Neuron (in vitro differentiated cells): ENCODE results near the gene PCNX1.
"Not testable (repeated sequence)": the region's sequence is repeated elsewhere in the genome, so short reads cannot be mapped to it uniquely, and the experiment has no call there.

Experiments
- H2AFZ ChIP-seq: one replicate; pipeline ENCODE4 v1.6.1; 2013; ENCODE audit warnings: low read depth, mild to moderate bottlenecking, inconsistent platforms, low read length, moderate library complexity
- H3K27me3 ChIP-seq: one replicate; pipeline ENCODE4 v1.6.1; 2013; ENCODE audit warnings: low read length; ENCODE audit not compliant: insufficient read depth
- H3K36me3 ChIP-seq: one replicate; pipeline ENCODE4 v1.6.1; 2013; ENCODE audit warnings: low read length; ENCODE audit not compliant: insufficient read depth
- H3K4me1 ChIP-seq: one replicate; pipeline ENCODE4 v1.6.1; 2013; ENCODE audit warnings: low read length; ENCODE audit not compliant: insufficient read depth
- H3K4me3 ChIP-seq: 2 replicates; pipeline ENCODE4 v1.5.1; 2013; ENCODE audit warnings: mild to moderate bottlenecking, low read length, moderate library complexity
- H3K9me3 ChIP-seq: one replicate; pipeline ENCODE4 v1.6.1; 2013; ENCODE audit warnings: low read length

PCNX1 gene

DNA sequence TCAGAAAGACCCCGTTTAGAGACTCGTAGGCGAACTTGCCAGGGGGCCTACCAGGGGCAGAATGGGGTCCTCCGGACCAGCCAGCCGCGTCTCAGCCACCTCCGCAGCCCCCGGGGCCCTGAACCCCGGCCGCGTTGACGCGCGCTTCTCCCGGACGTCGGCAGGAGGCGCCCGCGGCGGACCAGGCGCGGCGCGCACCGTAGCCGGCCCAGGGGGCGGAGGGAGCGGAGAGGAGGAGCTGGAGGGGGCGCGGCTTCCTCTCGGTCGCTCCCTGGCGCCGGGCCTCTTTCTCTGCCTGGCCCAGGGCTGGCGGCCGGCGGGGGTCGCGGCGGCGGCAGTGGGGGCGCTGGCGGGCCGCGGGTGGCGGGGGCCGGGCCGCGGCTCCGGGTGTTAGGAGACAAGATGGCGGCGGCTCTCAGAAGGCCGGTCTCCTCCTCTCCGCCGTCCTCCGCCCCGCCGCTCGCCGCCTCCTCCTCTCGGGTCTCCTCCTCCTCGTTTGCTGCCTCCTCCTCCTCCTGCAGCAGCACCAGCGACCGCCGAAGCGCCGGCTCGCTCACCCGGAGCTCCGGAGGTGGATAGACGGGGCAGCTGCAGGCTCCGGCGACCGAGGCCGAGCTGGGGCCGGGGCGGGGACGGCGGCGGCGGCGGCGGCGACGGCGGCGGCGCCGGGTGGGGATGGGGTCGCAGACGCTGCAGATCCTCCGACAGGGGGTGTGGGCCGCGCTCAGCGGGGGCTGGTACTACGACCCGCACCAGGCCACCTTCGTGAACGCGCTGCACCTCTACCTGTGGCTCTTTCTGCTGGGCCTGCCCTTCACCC is at the start of gene PCNX1:
PCNX1 (plus strand) TSS at position 284 of the 820 bp plus-strand sequence; CDS start at position 676, 392 bp downstream.
- H2AFZ ChIP-seq: peak within 1 kb of the TSS; percentile 78
- no peaks in the 10 kb centered on the region for H3K9me3 ChIP-seq
- peaks cover 14% of the 10 kb centered on the region for H3K4me1 ChIP-seq
- H3K4me3 ChIP-seq: peak within 1 kb of the TSS; percentile 98
- H3K27me3 ChIP-seq: no peaks in the 10 kb centered on the region
- H3K36me3 ChIP-seq: no peaks in the 10 kb centered on the region

- Histone ChIP-seq H2AFZ (no peak overlapping the region), H3K4me1 (no peaks in the 10 kb centered on the region), H3K4me3 (no peak overlapping the region), H3K27me3 (no peaks in the 10 kb centered on the region), H3K9me3 (no peaks in the 10 kb centered on the region), H3K36me3 (no peaks in the 10 kb centered on the region)
Observed at GRCh38 chr14:70857496-70857890, 49.8 kb upstream of the PCNX1 start.

- no peaks in the 10 kb centered on the region for H3K27me3 ChIP-seq
- no peaks in the 10 kb centered on the region for H3K36me3 ChIP-seq
- H3K9me3 ChIP-seq: no peaks in the 10 kb centered on the region
- no peak overlapping the region for H3K4me3 ChIP-seq
- H2AFZ ChIP-seq: no peak overlapping the region
- no peaks in the 10 kb centered on the region for H3K4me1 ChIP-seq
Observed at GRCh38 chr14:70858641-70859040, 48.6 kb upstream of the PCNX1 start.

DNA sequence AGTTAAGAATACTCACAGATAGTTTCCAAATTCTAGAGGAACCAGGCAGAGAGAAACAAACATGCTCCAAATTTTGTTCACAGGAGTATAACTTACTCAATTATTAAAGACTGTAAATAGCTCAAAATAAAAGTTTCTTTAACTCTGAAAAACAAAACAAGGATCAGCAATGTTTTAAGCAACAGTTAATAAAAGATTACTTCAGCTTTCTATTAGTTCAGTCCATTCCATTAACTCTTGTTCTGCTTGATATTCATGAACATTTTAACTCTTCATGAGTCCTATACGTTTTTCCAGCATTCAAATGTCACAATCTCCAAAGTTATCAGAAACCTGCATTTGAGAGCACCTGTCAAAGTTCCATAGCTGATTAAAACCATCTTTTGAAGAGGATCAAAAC is 40.3 kb upstream of the PCNX1 start:
- H2AFZ ChIP-seq, H3K4me1 ChIP-seq, H3K27me3 ChIP-seq, H3K36me3 ChIP-seq, H3K4me3 ChIP-seq, H3K9me3 ChIP-seq: not testable (repeated sequence)

DNA sequence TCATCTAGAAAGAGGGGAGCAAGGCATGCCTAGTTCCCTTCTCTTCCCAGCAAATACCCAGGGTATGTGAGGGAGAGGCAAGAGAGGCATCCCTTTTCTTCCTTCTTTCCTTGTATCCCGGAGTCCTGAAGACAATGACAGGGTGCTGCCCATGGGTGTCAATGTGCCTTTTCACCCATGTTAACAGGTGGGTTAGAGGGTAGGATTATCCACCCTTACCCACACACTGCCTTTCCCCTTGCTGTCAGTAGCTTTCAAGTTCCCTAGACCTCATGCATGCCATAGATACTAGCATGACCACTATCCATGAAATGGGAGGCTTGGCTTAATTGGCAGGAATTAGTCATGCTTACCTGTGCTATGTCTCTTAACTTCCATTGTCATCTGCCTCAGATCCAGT is 36.3 kb upstream of the PCNX1 start:
- Histone ChIP-seq H3K4me3 (no peak overlapping the region), H2AFZ (no peak overlapping the region), H3K9me3 (peaks cover 11% of the 10 kb centered on the region), H3K27me3 (no peaks in the 10 kb centered on the region), H3K4me1 (no peaks in the 10 kb centered on the region), H3K36me3 (no peaks in the 10 kb centered on the region)

DNA sequence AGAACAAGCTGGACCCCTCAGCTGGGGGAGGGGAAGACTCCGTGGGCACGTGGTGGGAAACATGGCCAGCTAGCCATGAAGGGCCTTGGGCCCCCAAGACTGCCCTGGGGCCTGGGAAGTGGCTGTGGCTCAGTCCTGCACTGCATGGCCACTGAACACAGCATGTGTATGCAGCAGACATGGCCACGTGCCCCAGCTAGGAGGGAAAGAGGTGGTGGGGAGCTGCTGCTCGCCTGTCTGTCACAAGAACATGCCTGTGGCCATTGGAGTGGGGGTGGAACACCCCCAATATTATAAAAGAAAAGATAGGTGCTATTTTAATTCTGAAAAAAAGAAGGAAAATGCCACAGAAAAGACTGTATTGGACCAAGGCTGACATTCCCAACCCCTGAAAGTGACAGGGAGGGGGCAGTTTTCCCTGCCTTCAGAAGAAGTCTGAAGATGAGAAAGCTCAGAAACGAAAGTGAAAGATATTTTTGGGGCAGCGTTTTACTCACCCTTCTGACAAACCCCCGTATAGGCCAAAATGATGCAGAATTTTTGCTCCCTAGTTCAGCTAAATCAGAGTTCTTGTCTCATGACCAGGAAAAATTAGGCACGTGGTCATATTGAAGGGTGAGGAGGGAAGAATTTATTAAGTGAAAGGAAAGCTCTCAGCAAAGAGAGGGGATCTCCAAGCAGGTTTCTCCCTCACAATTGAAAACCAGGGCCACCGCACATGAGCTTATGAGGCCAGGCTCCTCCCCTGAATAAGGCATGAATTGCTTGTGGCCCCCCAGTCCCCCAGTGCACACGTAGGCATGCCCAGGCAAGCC is 35.2 kb upstream of the PCNX1 start:
- no peaks in the 10 kb centered on the region for H3K27me3 ChIP-seq
- H3K9me3 ChIP-seq: peaks cover 11% of the 10 kb centered on the region
- H2AFZ ChIP-seq: no peak overlapping the region
- no peak overlapping the region for H3K4me3 ChIP-seq
- H3K4me1 ChIP-seq: no peaks in the 10 kb centered on the region
- H3K36me3 ChIP-seq: no peaks in the 10 kb centered on the region

GRCh38 chr14:70872678-70873020 is 34.6 kb upstream of the PCNX1 start:
- Histone ChIP-seq H3K4me1 (no peaks in the 10 kb centered on the region), H3K4me3 (no peak overlapping the region), H3K27me3 (no peaks in the 10 kb centered on the region), H2AFZ (no peak overlapping the region), H3K9me3 (peaks cover 11% of the 10 kb centered on the region), H3K36me3 (no peaks in the 10 kb centered on the region)

GRCh38 chr14:70873627-70874026 is 33.6 kb upstream of the PCNX1 start:
- no peaks in the 10 kb centered on the region for H3K4me1 ChIP-seq
- H2AFZ ChIP-seq: no peak overlapping the region
- no peaks in the 10 kb centered on the region for H3K27me3 ChIP-seq
- no peaks in the 10 kb centered on the region for H3K36me3 ChIP-seq
- no peak overlapping the region for H3K4me3 ChIP-seq
- peaks cover 11% of the 10 kb centered on the region for H3K9me3 ChIP-seq

- not testable (repeated sequence) for H3K9me3 ChIP-seq, H3K4me1 ChIP-seq, H3K27me3 ChIP-seq, H3K4me3 ChIP-seq, H3K36me3 ChIP-seq, H2AFZ ChIP-seq
Observed at GRCh38 chr14:70875811-70876460, 31.3 kb upstream of the PCNX1 start.

DNA sequence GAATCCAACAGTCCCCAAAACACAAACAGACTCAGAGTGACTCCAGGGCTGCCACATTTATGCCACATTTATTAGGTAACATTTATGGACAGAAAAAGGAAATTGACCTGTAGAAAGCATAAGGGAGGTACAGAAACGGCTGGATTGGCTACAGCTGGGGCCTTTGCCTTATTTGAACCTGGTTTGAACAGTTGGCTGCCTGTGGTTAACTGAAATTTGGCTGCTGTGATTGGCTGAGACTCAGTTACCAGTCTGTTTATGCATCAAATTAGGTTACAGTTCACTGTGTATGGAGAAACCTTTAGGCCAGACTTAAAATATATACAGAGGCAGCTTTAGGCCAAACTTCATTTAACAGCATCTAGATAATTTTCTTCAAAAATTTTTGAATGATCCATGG is 27.8 kb upstream of the PCNX1 start:
- Histone ChIP-seq H3K9me3 (no peaks in the 10 kb centered on the region), H3K27me3 (no peaks in the 10 kb centered on the region), H3K4me3 (no peak overlapping the region), H2AFZ (no peak overlapping the region), H3K4me1 (no peaks in the 10 kb centered on the region), H3K36me3 (no peaks in the 10 kb centered on the region)

DNA sequence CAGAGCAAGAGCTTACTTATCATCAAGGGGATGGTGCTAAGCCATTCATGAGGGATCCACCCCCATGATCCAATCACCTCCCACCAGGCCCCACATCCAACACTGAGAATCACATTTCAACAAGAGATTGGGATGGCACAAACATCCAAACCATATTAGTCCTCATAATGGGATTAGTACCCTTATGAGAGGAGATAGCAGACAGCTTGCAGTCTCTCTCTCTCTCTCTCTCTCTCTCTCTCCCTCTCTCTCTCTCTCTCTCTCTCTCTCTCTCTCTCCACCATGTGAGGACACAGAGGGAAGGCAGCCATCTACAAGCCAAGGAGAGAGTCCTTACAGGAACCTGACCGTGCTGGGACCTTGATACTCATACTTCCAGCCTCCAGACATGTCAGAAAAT is 26.4 kb upstream of the PCNX1 start:
- not testable (repeated sequence) for H3K4me1 ChIP-seq, H2AFZ ChIP-seq, H3K36me3 ChIP-seq, H3K27me3 ChIP-seq, H3K9me3 ChIP-seq, H3K4me3 ChIP-seq

DNA sequence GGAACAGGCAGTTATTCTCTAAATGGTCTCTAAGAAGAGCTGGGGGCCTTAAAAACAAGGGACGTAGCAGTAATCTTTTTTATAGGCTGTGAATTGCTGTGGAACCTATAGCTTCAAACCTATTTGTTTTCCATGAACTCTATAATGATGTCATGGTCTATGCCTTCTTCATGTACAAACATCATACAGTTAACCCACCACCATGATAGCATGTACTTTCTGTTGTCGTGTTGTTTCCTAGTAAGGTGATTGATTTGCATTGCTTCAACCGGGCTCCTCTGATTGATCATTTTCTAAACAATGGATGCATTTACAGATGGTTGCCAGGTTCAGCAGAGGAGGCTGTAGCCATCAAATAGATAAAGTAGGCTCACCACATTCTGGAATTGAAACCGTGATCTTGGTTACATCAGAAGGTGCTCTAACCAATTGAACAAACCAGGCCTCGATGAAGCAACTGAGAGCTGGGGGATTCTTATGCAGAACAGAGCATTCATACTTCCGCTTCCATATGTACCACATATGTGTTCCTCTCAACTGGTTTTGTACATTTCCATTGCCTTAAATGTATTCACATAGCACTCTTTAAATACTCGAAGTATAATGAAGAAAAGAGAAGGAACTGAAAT is 25.6 kb upstream of the PCNX1 start:
- no peak overlapping the region for H3K4me3 ChIP-seq
- no peak overlapping the region for H2AFZ ChIP-seq
- H3K36me3 ChIP-seq: no peaks in the 10 kb centered on the region
- H3K4me1 ChIP-seq: peaks cover 12% of the 10 kb centered on the region
- no peaks in the 10 kb centered on the region for H3K9me3 ChIP-seq
- no peaks in the 10 kb centered on the region for H3K27me3 ChIP-seq
